ENCODE results near the gene LGI2. TPM values are rescaled to one million over a fixed set of nuclear protein-coding genes. Genes with fewer than 3 reads are reported as not detected.

The LGI2 gene
- total RNA-seq, 1 donor from 2014 or later = 0.08 TPM

DNA sequence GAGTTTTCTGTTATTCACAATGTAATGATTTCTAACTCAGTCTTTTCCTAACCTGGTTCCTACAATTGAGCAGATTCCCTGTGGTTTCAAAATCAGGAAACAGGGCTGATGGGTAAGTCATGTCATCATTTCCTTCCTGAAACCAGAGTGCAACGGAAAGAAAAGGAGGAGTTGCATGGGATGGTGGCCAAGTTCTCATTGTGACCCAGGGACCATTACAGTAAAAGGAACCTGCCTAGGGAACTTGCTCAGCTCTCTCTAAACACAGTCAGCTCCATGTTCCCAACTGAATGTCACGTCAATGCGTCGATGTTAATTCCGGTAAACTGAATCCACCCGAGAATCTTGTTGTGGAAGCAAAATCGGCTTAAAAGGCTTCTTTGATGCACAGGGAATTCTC, 51.2 kb downstream of the LGI2 start:
- TF ChIP-seq, protein P1, sequence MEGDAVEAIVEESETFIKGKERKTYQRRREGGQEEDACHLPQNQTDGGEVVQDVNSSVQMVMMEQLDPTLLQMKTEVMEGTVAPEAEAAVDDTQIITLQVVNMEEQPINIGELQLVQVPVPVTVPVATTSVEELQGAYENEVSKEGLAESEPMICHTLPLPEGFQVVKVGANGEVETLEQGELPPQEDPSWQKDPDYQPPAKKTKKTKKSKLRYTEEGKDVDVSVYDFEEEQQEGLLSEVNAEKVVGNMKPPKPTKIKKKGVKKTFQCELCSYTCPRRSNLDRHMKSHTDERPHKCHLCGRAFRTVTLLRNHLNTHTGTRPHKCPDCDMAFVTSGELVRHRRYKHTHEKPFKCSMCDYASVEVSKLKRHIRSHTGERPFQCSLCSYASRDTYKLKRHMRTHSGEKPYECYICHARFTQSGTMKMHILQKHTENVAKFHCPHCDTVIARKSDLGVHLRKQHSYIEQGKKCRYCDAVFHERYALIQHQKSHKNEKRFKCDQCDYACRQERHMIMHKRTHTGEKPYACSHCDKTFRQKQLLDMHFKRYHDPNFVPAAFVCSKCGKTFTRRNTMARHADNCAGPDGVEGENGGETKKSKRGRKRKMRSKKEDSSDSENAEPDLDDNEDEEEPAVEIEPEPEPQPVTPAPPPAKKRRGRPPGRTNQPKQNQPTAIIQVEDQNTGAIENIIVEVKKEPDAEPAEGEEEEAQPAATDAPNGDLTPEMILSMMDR (IDR thresholded peaks at IDR 0.05) = no peak
- Mint-ChIP-seq H3K27ac (ENCODE audit: unreplicated experiment) (no peak overlapping the region), H3K4me1 (ENCODE audit: unreplicated experiment) (peaks cover 4% of the 10 kb centered on the region), H3K9me3 (ENCODE audit: unreplicated experiment) (no peaks in the 10 kb centered on the region), H3K27me3 (ENCODE audit: unreplicated experiment) (peaks cover 43% of the 10 kb centered on the region), H3K36me3 (ENCODE audit: unreplicated experiment) (no peaks in the 10 kb centered on the region), H3K4me3 (ENCODE audit: unreplicated experiment) (no peak overlapping the region)
- DNase-seq (ENCODE audit: extremely low spot score, unreplicated experiment) = no peak

DNA sequence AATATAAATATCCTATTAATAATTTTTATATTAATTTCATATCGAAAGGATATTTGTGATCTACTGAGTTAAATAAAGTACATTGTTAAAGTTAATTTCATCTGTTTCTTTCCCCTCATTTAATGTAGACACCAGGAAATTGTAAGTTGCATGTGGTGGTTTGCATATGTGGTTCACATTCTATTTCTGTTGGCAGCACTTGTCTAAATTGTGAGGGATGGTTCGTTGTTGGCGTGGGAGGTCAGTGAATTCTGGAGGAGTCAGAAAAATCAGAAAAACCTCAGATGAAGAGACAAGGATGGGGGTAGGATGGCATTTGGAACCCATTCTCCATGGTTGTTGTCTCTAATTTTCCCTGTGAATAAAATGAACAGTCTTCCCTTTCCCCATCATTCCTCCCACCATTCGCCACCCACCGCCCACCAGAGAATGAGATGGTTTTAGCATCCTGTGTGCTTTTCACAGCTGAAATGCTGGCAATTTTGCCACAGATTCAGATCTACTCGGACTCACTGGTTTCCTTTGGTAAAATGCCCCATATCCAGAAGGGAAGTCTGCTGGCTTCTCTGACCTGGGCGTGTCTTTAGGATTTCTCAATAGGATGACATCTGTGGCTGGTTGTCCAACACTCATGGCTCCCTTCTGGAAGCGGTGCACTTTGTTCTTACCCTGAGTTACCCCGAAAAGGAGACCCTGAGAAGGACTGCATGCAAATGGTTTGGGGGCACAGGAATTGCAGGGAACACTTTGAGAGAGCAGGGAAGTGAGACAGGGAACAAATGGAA, 52.3 kb downstream of the LGI2 start:
- peaks cover 7% of the 10 kb centered on the region for H3K4me1 Mint-ChIP-seq (ENCODE audit: unreplicated experiment)
- TF ChIP-seq, protein P1 (IDR thresholded peaks at IDR 0.05) = no peak
- no peak overlapping the region for H3K27ac Mint-ChIP-seq (ENCODE audit: unreplicated experiment)
- H3K27me3 Mint-ChIP-seq (ENCODE audit: unreplicated experiment) = peaks cover 43% of the 10 kb centered on the region
- H3K4me3 Mint-ChIP-seq (ENCODE audit: unreplicated experiment) = no peak overlapping the region
- H3K36me3 Mint-ChIP-seq (ENCODE audit: unreplicated experiment) = no peaks in the 10 kb centered on the region
- no peaks in the 10 kb centered on the region for H3K9me3 Mint-ChIP-seq (ENCODE audit: unreplicated experiment)
- no peak for DNase-seq (ENCODE audit: extremely low spot score, unreplicated experiment)

DNA sequence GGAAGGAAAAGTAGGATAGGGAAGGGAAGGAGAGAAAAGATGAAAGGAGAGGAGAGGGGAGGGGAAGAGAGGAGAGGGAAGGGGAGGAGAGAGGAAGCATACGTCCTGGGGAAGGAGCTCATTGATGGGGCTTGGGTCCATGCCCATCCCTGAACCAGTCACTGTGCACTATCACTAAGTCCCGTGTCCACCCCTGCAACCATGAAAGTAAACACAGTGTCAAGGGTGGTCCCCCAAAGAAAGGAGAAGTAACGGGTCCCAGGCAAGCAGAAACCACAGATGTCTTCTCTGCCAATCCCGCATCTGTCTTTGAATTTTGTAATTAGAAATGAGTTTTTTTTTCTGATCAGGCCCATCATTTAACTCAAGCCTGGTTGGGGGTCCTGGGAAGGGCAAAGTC, 55.2 kb downstream of the LGI2 start:
- H3K36me3 Mint-ChIP-seq (ENCODE audit: unreplicated experiment) = no peaks in the 10 kb centered on the region
- H3K27ac Mint-ChIP-seq (ENCODE audit: unreplicated experiment) = no peak overlapping the region
- peaks cover 42% of the 10 kb centered on the region for H3K27me3 Mint-ChIP-seq (ENCODE audit: unreplicated experiment)
- peaks cover 10% of the 10 kb centered on the region for H3K4me1 Mint-ChIP-seq (ENCODE audit: unreplicated experiment)
- TF ChIP-seq, protein P1 (IDR thresholded peaks at IDR 0.05) = no peak
- H3K4me3 Mint-ChIP-seq (ENCODE audit: unreplicated experiment) = no peak overlapping the region
- DNase-seq (ENCODE audit: extremely low spot score, unreplicated experiment) = no peak
- H3K9me3 Mint-ChIP-seq (ENCODE audit: unreplicated experiment) = no peaks in the 10 kb centered on the region

DNA sequence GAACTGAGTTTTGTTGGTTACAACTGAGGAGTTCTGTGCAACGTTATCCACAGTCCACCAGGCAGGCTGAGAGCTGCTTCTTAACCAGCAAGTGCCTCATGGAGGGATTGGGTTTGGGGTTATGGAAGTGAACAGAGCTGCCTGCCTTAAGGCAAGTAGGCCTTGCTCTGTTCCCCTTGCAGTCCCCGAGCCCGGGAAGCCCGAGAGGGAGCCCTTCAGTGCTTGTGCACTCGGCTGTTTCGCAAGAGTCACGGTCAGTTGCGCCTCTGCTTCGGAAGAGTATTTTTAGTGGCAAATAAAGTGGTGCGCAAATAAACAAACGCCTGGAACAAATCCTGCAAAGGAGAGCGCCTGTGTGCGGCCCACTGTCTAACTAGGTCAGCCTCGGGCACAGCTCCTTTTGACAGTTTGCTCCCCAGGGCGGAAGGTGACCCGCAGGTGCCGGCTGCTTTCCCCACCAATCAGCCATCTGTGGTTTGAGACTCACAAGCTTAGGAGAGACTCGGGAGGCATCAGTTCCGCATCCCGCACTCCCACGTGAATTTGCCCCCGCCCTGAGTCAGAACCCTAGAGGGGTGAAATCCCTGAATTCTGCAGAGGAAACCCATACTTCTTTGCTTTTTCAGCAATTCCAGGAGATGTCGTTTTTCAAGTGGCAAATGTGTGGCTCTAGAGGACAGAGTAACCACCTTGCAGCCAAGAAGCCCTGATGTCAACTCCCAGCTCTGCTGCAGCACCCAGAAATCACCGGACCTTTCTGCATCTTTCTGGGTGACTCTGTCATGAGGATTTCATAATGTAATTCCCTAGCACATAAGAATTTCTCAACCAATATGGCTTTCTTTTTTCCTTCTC, 56.8 kb downstream of the LGI2 start:
- Mint-ChIP-seq H3K36me3 (ENCODE audit: unreplicated experiment) (no peaks in the 10 kb centered on the region), H3K27ac (ENCODE audit: unreplicated experiment) (no peak overlapping the region), H3K9me3 (ENCODE audit: unreplicated experiment) (no peaks in the 10 kb centered on the region), H3K4me1 (ENCODE audit: unreplicated experiment) (peaks cover 6% of the 10 kb centered on the region), H3K27me3 (ENCODE audit: unreplicated experiment) (peaks cover 34% of the 10 kb centered on the region), H3K4me3 (ENCODE audit: unreplicated experiment) (no peak overlapping the region)
- no peak for DNase-seq (ENCODE audit: extremely low spot score, unreplicated experiment)
- TF ChIP-seq, protein P1 (IDR thresholded peaks at IDR 0.05) = no peak

DNA sequence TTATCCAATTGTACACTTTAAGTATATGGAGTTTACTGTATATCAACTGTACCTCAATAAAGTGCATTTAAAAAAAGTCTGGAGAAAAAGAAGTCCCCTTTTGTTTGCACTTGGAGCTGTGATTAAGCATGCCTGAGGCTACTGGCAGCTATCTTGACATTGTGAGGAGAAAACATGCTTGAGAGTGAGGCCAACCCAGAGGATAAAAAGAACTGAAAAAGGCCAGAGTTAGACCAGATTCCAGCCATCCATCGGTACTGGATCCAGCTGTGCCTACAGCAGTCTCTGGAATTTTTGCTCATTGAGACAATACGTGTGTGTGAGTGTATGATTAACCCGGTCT, 57.4 kb downstream of the LGI2 start:
- Mint-ChIP-seq H3K4me3 (ENCODE audit: unreplicated experiment) (no peak overlapping the region), H3K27ac (ENCODE audit: unreplicated experiment) (no peak overlapping the region), H3K9me3 (ENCODE audit: unreplicated experiment) (no peaks in the 10 kb centered on the region), H3K4me1 (ENCODE audit: unreplicated experiment) (peaks cover 6% of the 10 kb centered on the region), H3K36me3 (ENCODE audit: unreplicated experiment) (no peaks in the 10 kb centered on the region), H3K27me3 (ENCODE audit: unreplicated experiment) (peaks cover 28% of the 10 kb centered on the region)
- no peak for DNase-seq (ENCODE audit: extremely low spot score, unreplicated experiment)
- TF ChIP-seq, protein P1 (IDR thresholded peaks at IDR 0.05) = no peak

Measured in osteocyte (in vitro differentiated cells).